NCI-H345 treated with DMSO at 0.1 percent for 48 hours (cell line): ENCODE results near the gene VCP.

Experiments used
- DNase-seq: peaks from one replicate; lab custom pipeline; 2025; ENCODE audit not compliant: unreplicated experiment; lab: John Stamatoyannopoulos, UW

Gene VCP

GRCh38 chr9:35067056-35067455 lies 5.4 kb downstream of the VCP start:
- DNase-seq: no peak

GRCh38 chr9:35060548-35061207 lies 11.7 kb downstream of the VCP start:
- DNase-seq: no peak

DNA sequence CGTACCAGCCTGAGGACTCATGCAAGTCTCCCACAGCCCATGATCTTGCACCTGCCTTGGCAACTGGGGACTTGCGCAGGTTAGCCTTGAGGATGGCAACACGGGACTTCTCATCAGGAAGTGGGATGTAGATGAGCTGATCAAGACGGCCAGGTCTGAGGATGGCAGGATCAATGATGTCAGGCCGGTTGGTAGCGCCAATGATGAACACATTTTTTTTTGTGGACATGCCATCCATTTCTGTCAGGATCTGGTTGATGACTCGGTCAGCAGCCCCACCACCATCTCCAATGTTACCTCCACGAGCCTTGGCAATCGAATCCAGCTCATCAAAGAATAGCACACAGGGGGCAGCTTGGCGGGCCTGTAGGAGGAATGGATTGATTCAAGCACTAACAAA lies 13.0 kb downstream of the VCP start:
- DNase-seq: no peak

DNA sequence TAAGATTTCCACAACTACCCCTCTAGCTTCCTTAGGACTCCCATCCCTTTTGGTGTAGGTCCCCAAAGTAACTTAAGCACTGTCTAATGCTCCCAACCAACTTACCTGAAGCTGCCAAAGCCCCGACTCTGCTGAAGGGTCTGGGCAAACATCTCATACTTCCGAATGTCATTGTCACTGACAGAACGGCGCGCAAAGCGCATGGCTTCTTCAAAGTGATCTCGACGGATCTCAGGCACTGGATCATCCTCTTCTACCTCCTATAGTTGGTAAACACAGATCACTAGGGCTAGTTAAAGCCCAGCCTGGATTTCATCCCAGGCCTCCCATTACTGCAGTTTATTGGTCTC lies 15.2 kb downstream of the VCP start:
- no peak for DNase-seq

DNA sequence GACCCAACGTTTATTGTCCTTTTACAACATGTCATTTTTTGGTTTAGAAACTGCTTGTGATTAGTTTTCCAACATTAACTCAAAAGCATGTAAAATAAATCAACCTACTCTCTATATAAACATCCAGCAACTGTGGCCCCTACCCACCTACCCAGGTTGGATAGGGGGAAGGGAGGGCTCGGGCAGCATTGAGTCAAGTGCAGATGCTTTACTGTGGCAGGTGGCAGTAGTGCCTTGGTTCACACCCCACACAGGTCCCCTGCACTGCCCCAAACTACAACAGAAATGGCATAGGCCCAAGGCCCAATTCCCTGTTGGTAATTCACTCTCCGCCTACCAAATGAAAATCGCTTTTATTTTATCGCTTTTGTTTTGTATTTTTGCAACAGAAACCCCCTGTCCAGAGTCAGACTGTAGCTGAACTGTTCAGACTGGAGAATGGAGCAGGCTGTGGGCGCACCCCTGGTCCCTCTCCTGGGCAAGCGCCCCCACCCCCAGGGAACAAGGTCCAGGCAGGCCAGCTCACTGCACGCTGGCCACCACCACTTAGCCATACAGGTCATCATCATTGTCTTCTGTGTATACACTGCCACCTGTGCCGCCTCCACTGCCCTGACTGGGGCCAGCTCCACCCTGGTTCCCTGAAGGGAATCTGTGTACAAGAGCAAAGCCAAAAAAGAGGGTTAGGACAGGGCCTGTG lies 15.7 kb downstream of the VCP start:
- no peak for DNase-seq

DNA sequence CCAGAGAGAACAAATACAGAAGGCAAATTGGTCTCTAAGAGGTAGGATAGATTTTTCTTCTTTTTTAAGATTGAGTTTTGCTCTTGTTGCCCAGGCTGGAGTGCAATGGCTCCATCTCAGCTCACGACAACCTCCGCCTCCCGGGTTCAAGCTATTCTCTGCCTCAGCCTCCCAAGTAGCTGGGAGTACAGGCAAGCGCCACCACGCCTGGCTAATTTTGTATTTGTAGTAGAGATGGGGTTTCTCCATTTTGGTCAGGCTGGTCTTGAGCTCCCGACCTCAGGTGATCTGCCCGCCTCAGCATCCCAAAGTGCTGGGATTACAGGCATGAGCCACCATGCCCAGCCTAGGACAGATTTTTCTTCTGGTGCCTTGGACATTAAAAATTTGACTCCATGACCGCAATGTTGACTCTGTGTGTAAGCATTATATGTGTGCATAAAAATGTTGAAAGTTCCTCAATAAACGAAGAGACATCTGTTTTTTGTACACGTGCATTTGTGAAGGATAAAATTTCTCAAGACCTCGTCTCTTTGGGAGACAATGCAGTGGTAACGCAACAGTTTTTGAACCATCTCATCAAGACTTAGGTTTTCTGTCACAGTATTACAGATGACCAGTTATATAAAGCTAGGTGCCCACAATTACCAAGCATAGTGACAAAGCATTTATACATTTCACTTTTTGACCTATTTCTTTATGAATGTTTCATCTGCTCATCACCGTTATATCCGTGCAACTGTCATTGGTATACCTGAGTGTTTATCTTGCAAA lies 17.4 kb downstream of the VCP start:
- no peak for DNase-seq

GRCh38 chr9:35054185-35054835 lies 18.1 kb downstream of the VCP start:
- no peak for DNase-seq

GRCh38 chr9:35051069-35051967 lies 21.1 kb downstream of the VCP start:
- DNase-seq: no peak

DNA sequence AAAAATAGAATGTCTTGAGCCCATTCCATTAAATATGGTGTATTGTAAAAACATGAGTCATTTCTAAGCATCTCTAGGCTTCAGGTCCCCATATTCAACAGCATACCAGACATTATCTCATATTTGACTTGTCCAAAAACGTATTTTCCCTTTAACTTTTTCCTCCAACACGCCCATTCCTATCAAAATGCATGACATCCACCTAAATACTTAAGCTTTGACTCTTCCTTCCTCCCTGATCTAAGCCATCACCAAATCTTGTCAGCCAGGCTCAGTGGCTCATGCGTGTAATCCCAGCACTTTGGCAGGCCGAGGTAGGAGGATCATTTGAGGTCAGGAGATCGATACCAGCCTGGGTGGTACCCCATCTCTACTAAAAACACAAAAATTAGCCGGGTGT lies 23.9 kb downstream of the VCP start:
- no peak for DNase-seq

- DNase-seq: no peak
These were observed 28.4 kb downstream of the VCP start for GRCh38 chr9:35044071-35044470.

- no peak for DNase-seq
These were observed 29.4 kb downstream of the VCP start for GRCh38 chr9:35042891-35043545.

DNA sequence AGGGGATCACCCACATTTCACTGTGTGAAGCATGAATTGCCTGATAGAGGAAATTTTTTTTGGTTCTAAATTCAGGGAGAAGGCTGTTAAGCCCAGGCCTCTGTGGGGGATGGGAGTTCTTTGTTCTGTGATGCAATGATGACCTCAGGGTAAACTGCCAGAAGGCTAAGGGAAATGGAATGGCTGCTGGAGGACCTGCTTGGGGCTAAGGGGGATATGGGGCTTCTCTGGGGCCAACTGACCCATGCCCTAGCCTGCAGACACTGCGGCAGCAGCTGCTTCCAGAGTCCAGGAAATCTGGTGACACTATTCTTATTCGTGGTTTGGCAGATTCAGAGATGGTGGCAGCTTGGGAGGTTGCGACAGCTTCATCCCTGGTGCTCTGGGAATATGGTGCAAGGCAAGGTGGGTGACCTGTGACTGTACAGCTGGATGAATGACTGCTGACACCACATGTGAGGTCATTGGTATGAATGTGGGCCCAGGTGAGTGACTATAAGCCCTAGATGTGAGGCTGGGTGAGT lies 30.3 kb downstream of the VCP start:
- no peak for DNase-seq

DNA sequence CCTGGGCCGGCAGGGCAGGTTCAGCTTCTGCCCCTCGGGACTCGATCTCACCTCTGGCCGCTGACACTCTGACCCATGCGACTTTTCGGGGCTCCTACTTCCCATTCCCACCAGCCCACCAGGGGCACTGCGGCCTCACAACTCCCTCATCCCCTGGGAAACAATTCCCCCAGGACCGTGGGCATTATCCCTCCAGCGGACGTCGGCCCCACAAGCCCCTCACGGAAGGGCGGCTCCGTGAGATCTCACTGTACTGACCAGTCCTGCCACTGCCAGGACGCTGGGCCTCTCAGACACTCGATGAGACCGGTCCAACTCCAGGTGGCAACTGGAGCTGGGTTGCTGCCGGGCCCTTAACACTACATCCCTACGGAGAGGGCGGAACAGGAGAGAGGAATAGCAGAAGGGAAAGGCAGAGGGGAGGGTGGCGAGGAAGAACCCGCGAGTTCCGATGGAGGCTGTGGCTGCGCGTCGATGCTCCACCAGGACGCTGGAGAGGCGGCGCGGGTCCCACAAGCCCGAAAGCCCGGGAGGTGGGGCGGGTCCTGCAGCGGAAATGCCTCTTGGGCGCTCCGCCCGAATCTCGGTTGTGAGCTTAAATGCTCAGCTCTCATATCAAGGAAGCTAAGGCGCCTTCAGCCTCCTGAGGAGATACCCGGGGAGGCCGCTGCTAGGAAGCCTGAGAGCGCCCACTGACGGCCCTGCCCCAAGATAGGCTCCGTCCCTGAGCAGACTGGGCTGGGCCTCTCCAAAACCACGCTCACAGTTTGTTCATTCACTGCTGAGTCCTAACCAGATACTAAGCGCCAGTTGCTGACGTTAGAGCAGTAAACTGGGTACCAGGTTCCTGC lies 36.3 kb downstream of the VCP start:
- DNase-seq: no peak

- DNase-seq: no peak
These were observed 39.3 kb downstream of the VCP start for GRCh38 chr9:35033101-35033500.

- no peak for DNase-seq
These were observed 42.6 kb downstream of the VCP start for GRCh38 chr9:35029852-35030251.

DNA sequence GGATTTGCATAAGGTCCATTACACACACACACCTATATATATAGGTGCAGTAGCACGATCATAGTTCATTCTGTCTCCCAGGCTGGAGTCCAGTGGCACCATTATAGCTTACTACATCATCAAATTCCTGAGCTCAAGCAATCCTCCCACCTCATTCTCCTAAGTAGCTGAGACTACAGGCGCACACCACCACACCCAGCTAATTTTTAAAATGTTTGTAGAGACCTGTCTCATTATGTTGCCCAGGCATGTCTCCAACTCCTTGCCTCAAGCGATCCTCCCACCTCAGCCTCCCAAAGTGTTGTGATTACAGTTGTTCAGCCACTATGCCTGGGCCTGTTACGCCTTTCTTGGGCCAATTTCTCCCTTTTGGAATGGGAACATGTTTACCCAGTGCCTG lies 43.2 kb downstream of the VCP start:
- no peak for DNase-seq

DNA sequence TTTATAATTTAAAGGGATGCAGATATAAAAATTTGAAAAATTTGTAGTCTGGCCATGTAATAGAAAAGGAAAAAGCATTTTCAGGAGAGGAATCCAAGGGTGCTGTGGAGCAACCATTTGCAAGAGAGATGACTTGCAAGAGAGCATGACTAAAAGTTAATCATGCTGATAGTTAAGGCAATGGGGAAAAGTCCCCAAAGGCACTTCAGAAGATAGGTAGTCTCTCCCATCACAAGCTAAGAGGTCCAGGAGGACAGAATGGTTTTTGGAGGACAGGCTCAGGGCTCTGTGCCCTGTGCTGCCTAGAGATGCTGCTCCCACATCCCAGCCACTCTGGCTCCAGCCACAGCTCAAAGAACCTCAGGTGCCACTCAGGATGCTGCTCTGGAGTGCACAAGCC lies 44.1 kb downstream of the VCP start:
- no peak for DNase-seq

- DNase-seq: no peak
These were observed 44.6 kb downstream of the VCP start for GRCh38 chr9:35027860-35028259.

- no peak for DNase-seq
These were observed 45.1 kb downstream of the VCP start for GRCh38 chr9:35027374-35027773.
